Measurements from ENCODE around the gene GPR55.

GPR55 gene

DNA sequence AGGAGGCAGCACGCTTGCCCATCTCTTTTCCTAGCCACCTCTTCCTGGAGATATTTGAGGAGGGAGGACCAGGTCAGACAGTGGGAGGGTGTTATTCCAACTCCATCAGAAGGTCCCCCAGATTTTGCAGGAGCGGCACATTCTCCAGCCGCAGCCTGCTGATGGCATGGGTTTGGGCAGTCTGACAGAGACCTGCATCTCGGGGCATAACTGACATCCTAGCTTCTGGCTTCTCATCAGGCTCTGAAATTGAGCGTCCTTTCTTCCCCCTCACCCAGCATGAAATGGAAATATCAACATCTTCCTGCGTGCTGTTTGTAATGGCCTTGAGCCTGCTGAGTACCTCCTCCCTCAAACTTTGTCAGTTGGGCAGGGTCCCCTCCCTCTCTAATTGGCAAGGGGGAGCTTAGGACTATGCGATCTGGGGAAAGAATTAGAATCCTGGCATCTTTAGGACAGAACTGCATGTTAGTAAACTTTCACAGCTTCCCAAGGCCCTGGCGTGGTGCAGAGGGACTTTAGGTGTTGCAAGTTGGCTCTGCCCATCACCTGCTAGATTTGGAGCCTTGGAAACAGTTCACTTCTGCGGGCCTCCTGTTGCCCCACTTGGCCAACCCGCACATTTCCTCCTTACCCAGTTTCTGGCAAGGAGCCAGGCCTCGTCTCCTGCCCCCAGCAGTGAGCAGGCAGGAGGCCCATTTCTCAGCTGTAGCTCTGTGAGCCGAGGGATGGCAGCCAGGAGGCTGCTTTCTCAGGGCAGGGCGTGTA is 58.1 kb downstream of the GPR55 start (continued):
- peak; percentile 58; the same call in 1 of the 2 replicates for TF ChIP-seq ZNF184 (tag by site-specific recombination; IDR thresholded peaks at IDR 0.05)
- TF ChIP-seq GLI4 (tag by site-specific recombination; IDR thresholded peaks at IDR 0.05), result no peak
- TF ChIP-seq ZNF146 (tag by site-specific recombination; IDR thresholded peaks at IDR 0.05), result no peak
- no peak for TF ChIP-seq ZEB2 (tag by site-specific recombination; IDR thresholded peaks at IDR 0.05)
- TF ChIP-seq, protein P1, sequence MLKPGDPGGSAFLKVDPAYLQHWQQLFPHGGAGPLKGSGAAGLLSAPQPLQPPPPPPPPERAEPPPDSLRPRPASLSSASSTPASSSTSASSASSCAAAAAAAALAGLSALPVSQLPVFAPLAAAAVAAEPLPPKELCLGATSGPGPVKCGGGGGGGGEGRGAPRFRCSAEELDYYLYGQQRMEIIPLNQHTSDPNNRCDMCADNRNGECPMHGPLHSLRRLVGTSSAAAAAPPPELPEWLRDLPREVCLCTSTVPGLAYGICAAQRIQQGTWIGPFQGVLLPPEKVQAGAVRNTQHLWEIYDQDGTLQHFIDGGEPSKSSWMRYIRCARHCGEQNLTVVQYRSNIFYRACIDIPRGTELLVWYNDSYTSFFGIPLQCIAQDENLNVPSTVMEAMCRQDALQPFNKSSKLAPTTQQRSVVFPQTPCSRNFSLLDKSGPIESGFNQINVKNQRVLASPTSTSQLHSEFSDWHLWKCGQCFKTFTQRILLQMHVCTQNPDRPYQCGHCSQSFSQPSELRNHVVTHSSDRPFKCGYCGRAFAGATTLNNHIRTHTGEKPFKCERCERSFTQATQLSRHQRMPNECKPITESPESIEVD (tag by site-specific recombination; IDR thresholded peaks at IDR 0.05), result no peak
- no peak for TF ChIP-seq ZBTB10 (tag by site-specific recombination; IDR thresholded peaks at IDR 0.05)
- TF ChIP-seq, protein P2, sequence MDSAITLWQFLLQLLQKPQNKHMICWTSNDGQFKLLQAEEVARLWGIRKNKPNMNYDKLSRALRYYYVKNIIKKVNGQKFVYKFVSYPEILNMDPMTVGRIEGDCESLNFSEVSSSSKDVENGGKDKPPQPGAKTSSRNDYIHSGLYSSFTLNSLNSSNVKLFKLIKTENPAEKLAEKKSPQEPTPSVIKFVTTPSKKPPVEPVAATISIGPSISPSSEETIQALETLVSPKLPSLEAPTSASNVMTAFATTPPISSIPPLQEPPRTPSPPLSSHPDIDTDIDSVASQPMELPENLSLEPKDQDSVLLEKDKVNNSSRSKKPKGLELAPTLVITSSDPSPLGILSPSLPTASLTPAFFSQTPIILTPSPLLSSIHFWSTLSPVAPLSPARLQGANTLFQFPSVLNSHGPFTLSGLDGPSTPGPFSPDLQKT (IDR thresholded peaks at IDR 0.05; ENCODE audit: borderline replicate concordance, low read depth, low read length), result no peak
- TF ChIP-seq SP3 (tag by site-specific recombination; IDR thresholded peaks at IDR 0.05), result no peak
- no peak for TF ChIP-seq ZNF324 (tag by site-specific recombination; IDR thresholded peaks at IDR 0.05)
- no peak for TF ChIP-seq ZNF530 (tag by site-specific recombination; IDR thresholded peaks at IDR 0.05; ENCODE audit: low read depth)
- TF ChIP-seq ZNF660 (tag by site-specific recombination; IDR thresholded peaks at IDR 0.05), result peak; percentile 92
- TF ChIP-seq ZNF433 (tag by site-specific recombination; IDR thresholded peaks at IDR 0.05; ENCODE audit: low read depth), result no peak
- no peak for TF ChIP-seq ZBTB48 (tag by site-specific recombination; IDR thresholded peaks at IDR 0.05)
- no peak for TF ChIP-seq ZNF202 (tag by site-specific recombination; IDR thresholded peaks at IDR 0.05; ENCODE audit: borderline replicate concordance)
- no peak for TF ChIP-seq ZNF560 (tag by site-specific recombination; IDR thresholded peaks at IDR 0.05; ENCODE audit: borderline replicate concordance)
- TF ChIP-seq ZNF792 (tag by site-specific recombination; IDR thresholded peaks at IDR 0.05), result no peak
- TF ChIP-seq, protein P3, sequence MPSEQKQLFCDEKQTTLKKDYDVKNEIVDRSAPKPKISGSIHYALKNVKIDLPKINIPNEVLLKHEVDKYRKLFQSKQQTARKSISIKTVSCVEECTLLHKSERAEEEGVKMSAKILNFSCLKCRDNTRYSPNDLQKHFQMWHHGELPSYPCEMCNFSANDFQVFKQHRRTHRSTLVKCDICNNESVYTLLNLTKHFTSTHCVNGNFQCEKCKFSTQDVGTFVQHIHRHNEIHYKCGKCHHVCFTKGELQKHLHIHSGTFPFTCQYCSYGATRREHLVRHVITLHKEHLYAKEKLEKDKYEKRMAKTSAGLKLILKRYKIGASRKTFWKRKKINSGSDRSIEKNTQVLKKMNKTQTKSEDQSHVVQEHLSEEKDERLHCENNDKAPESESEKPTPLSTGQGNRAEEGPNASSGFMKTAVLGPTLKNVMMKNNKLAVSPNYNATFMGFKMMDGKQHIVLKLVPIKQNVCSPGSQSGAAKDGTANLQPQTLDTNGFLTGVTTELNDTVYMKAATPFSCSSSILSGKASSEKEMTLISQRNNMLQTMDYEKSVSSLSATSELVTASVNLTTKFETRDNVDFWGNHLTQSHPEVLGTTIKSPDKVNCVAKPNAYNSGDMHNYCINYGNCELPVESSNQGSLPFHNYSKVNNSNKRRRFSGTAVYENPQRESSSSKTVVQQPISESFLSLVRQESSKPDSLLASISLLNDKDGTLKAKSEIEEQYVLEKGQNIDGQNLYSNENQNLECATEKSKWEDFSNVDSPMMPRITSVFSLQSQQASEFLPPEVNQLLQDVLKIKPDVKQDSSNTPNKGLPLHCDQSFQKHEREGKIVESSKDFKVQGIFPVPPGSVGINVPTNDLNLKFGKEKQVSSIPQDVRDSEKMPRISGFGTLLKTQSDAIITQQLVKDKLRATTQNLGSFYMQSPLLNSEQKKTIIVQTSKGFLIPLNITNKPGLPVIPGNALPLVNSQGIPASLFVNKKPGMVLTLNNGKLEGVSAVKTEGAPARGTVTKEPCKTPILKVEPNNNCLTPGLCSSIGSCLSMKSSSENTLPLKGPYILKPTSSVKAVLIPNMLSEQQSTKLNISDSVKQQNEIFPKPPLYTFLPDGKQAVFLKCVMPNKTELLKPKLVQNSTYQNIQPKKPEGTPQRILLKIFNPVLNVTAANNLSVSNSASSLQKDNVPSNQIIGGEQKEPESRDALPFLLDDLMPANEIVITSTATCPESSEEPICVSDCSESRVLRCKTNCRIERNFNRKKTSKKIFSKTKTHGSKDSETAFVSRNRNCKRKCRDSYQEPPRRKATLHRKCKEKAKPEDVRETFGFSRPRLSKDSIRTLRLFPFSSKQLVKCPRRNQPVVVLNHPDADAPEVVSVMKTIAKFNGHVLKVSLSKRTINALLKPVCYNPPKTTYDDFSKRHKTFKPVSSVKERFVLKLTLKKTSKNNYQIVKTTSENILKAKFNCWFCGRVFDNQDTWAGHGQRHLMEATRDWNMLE (tag by site-specific recombination; conservative IDR thresholded peaks at IDR 0.05; ENCODE audit: low read depth), result no peak
- TF ChIP-seq ZNF768 (tag by site-specific recombination; IDR thresholded peaks at IDR 0.05), result no peak
- no peak for TF ChIP-seq ZNF350 (tag by site-specific recombination; IDR thresholded peaks at IDR 0.05)
- TF ChIP-seq WT1 (tag by site-specific recombination; IDR thresholded peaks at IDR 0.05), result no peak
- 0 out of 2 replicates have a peak, but pooled peaks have one; percentile 46 for TF ChIP-seq ZNF449 (tag by site-specific recombination; IDR thresholded peaks at IDR 0.05)
- TF ChIP-seq HOXD13 (CRISPR knock-in tag; IDR thresholded peaks at IDR 0.05; ENCODE audit: borderline replicate concordance), result no peak
- TF ChIP-seq ZNF23 (tag by site-specific recombination; IDR thresholded peaks at IDR 0.05; ENCODE audit: borderline replicate concordance), result no peak
- TF ChIP-seq ZNF112 (tag by site-specific recombination; IDR thresholded peaks at IDR 0.05), result 0 out of 2 replicates have a peak, but pooled peaks have one; percentile 44
- no peak for TF ChIP-seq REPIN1 (tag by site-specific recombination; IDR thresholded peaks at IDR 0.05; ENCODE audit: low read depth)
- no peak for TF ChIP-seq ZNF169 (tag by site-specific recombination; IDR thresholded peaks at IDR 0.05)
- TF ChIP-seq ZNF121 (tag by site-specific recombination; IDR thresholded peaks at IDR 0.05), result no peak
- no peak for TF ChIP-seq ZNF585B (tag by site-specific recombination; IDR thresholded peaks at IDR 0.05)
- TF ChIP-seq TCF7L2 (IDR thresholded peaks at IDR 0.05; ENCODE audit: borderline replicate concordance, low read depth, low read length), result no peak
